GM23248 (cell line): ENCODE results near the gene CAPN11.

ENCODE experiments used
- EZH2 ChIP-seq: fragments of 200-600 bp; sonication (generic); IDR thresholded peaks from 2 replicates; pipeline ENCODE4 v1.6.1; 2018; ENCODE audit warnings: antibody characterized with exemption, mild to moderate bottlenecking; ENCODE audit not compliant: insufficient read depth, poor library complexity, severe bottlenecking
- EZH2phosphoT487 ChIP-seq: fragments of 200-600 bp; sonication (generic); IDR thresholded peaks from 2 replicates; pipeline ENCODE4 v1.6.1; 2018; ENCODE audit warnings: antibody characterized with exemption, moderate library complexity, mild to moderate bottlenecking, low read depth; ENCODE audit not compliant: insufficient read depth

DNA sequence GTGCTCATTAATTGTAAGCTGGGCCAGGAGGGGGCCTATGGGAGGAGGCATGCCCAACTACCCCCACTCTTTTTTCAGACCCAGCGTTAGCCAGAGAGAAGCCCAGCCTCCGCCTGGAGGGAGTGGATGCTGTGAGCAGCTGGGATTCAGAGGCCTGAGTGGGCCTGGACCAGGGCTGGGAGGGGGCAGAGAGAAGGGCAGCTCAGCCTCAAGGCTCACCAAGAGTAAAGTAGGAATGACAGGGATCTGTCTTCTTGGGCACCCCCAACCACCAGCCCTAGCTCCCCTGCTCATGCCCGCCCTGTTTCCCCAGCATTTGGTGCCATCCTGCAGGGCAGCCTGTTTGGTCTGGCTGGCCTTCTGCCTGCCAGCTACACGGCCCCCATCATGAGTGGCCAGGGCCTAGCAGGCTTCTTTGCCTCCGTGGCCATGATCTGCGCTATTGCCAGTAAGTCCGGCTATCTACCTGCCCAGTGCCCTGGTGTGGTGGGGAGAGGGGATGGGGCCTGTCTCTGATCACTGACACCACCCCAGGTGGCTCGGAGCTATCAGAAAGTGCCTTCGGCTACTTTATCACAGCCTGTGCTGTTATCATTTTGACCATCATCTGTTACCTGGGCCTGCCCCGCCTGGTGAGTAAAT is 71.5 kb downstream of the CAPN11 start:
- no peak for TF ChIP-seq EZH2
- TF ChIP-seq EZH2phosphoT487 = no peak
